ENCODE measurements around the gene ERN2. TPM values are rescaled to one million over a fixed set of nuclear protein-coding genes. Genes with fewer than 3 reads are reported as not detected.

Gene ERN2
- total RNA-seq, 1 experiment from 2014 or later, result 3.9 TPM

GRCh38 chr16:23734176-23734893, 21.3 kb upstream of the ERN2 start:
- H3K4me2 ChIP-seq, result no peak overlapping the region
- H3K4me1 ChIP-seq (replicated peaks; ENCODE audit: insufficient read depth), result peaks cover 8% of the 10 kb centered on the region; the same call in 1 of the 2 replicates
- no peaks in the 10 kb centered on the region for H3K9me3 ChIP-seq (ENCODE audit: insufficient read depth, low read depth)
- no peaks in the 10 kb centered on the region for H3F3A ChIP-seq (ENCODE audit: insufficient read depth, low read depth)
- ChIA-PET POLR2A (ENCODE audit: unreplicated experiment) (no interaction called here), CTCF (interaction anchor here (0.6 kb wide), 1 partner anchor 1007 kb away, joined by 3 read pairs; no protein-coding TSS in a partner anchor)
- no peak overlapping the region for H3K27ac ChIP-seq
- H3K79me2 ChIP-seq (ENCODE audit: low read depth), result no peaks in the 10 kb centered on the region
- DNase-seq, result no peak
- H4K20me1 ChIP-seq (ENCODE audit: insufficient read depth), result no peaks in the 10 kb centered on the region
- H3K27me3 ChIP-seq (ENCODE audit: insufficient read depth, low read depth), result peaks cover 23% of the 10 kb centered on the region
- H3K36me3 ChIP-seq (ENCODE audit: low read depth), result no peaks in the 10 kb centered on the region
- intact Hi-C loops (cut with micrococcal nuclease; ENCODE audit: unreplicated experiment), result no loop called here
- H3K9me2 ChIP-seq (ENCODE audit: insufficient read depth), result no peaks in the 10 kb centered on the region
- TF ChIP-seq, protein P1, sequence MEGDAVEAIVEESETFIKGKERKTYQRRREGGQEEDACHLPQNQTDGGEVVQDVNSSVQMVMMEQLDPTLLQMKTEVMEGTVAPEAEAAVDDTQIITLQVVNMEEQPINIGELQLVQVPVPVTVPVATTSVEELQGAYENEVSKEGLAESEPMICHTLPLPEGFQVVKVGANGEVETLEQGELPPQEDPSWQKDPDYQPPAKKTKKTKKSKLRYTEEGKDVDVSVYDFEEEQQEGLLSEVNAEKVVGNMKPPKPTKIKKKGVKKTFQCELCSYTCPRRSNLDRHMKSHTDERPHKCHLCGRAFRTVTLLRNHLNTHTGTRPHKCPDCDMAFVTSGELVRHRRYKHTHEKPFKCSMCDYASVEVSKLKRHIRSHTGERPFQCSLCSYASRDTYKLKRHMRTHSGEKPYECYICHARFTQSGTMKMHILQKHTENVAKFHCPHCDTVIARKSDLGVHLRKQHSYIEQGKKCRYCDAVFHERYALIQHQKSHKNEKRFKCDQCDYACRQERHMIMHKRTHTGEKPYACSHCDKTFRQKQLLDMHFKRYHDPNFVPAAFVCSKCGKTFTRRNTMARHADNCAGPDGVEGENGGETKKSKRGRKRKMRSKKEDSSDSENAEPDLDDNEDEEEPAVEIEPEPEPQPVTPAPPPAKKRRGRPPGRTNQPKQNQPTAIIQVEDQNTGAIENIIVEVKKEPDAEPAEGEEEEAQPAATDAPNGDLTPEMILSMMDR (conservative IDR thresholded peaks at IDR 0.05), result no peak
- TF ChIP-seq EZH2 (IDR thresholded peaks at IDR 0.05; ENCODE audit: low read depth), result no peak
- no peak overlapping the region for H2AFZ ChIP-seq
- BruUV-seq (replicated peaks), result no TSS peak
- H3K4me3 ChIP-seq, result no peak overlapping the region

DNA sequence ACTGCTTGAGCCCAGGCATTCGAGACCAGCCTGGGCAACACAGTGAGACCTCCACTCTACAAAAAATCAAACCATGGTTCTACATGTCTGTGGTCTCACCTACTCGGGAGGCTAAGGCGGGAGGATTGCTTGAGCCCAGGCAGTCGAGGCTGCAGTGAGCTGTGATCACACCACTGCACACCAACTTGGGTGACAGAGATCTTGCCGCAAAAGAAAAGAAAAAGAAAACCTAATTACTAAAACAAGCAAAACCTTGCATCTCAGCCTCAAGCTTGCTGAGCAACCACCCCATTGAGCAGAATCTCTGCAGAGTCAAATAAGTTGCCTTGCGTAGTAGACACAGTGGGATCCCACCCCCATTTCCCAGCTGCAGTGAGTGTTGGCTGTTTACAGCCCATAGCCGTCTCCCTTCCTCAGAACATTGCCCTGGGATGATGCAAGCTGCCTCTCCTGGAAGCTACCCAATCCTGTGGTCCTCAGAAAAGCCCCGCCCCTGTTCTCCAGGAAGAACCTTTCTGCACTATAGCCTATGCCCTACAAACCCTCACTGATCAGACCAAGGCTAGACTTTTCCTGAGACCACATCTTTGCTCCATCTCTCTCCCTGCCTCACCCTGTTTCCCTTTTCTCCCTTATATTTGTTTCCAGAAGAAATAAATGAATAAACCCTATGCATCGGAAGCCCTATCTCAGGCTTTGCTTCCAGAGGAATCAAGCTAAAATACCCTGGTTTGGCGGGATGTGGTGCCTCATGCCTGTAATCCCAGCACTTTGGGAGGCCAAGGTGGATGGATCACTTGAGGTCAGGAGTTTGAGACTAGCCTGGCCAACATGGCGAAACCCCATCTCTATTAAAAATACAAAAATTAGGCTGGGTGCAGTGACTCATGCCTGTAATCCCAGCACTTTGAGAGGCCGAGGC, 16.7 kb upstream of the ERN2 start:
- peaks cover 8% of the 10 kb centered on the region; the same call in 1 of the 2 replicates for H3K4me1 ChIP-seq (replicated peaks; ENCODE audit: insufficient read depth)
- H3K27ac ChIP-seq, result no peak overlapping the region
- H3K4me2 ChIP-seq, result peak overlapping the region; percentile 55
- POLR2A ChIA-PET (ENCODE audit: unreplicated experiment), result no interaction called here
- H3K9me2 ChIP-seq (ENCODE audit: insufficient read depth), result no peaks in the 10 kb centered on the region
- DNase-seq, result peak; percentile 37 to 55
- H3K79me2 ChIP-seq (ENCODE audit: low read depth), result no peaks in the 10 kb centered on the region
- no TSS peak for BruUV-seq (replicated peaks)
- H3K9me3 ChIP-seq (ENCODE audit: insufficient read depth, low read depth), result no peaks in the 10 kb centered on the region
- CTCF ChIA-PET, result interaction anchor here (0.5 to 0.7 kb wide), 3 partner anchors 44 to 75 kb away, joined by 4 to 8 read pairs (median 8); no protein-coding TSS in a partner anchor
- H3K36me3 ChIP-seq (ENCODE audit: low read depth), result no peaks in the 10 kb centered on the region
- H3K4me3 ChIP-seq, result no peak overlapping the region
- TF ChIP-seq, protein P1 (conservative IDR thresholded peaks at IDR 0.05), result no peak
- no peak for TF ChIP-seq EZH2 (IDR thresholded peaks at IDR 0.05; ENCODE audit: low read depth)
- H3K27me3 ChIP-seq (ENCODE audit: insufficient read depth, low read depth), result no peaks in the 10 kb centered on the region
- no peaks in the 10 kb centered on the region for H4K20me1 ChIP-seq (ENCODE audit: insufficient read depth)
- intact Hi-C loops (cut with micrococcal nuclease; ENCODE audit: unreplicated experiment), result loop anchor here (2.0 kb wide), 1 partner anchor 51 kb away; the partner anchor contains the start of gene PLK1
- peak overlapping the region; percentile 64; the same call in 1 of the 2 replicates for H2AFZ ChIP-seq
- no peaks in the 10 kb centered on the region for H3F3A ChIP-seq (ENCODE audit: insufficient read depth, low read depth)

DNA sequence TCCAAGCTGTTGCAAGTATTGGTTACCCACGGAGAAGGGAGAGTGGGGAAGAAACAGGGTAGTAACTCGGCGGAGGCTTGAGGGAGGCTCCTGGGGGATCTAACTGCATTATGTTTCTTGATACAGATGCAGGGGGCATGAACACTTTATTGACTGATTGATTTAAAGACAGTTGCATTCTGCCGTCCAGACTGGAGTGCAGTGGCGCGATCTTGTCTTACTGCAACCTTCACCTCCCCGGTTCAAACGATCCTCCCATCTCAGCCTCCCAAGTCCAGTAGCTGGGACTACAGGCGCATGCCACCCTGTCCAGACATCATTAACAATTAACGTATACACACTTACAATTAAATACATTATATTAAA, 15.1 kb upstream of the ERN2 start:
- BruUV-seq (replicated peaks), result no TSS peak
- no peaks in the 10 kb centered on the region for H4K20me1 ChIP-seq (ENCODE audit: insufficient read depth)
- ChIA-PET POLR2A (ENCODE audit: unreplicated experiment) (no interaction called here), CTCF (interaction anchor here (1.2 kb wide), 1 partner anchor 50 kb away, joined by 5 read pairs; the partner anchor contains the start of gene PLK1)
- no peaks in the 10 kb centered on the region for H3K79me2 ChIP-seq (ENCODE audit: low read depth)
- no peaks in the 10 kb centered on the region for H3K9me2 ChIP-seq (ENCODE audit: insufficient read depth)
- no peaks in the 10 kb centered on the region for H3K36me3 ChIP-seq (ENCODE audit: low read depth)
- no peaks in the 10 kb centered on the region for H3F3A ChIP-seq (ENCODE audit: insufficient read depth, low read depth)
- H3K4me3 ChIP-seq, result no peak overlapping the region
- no peak overlapping the region for H3K27ac ChIP-seq
- TF ChIP-seq, protein P1 (conservative IDR thresholded peaks at IDR 0.05), result peak; percentile 44; the same call in 1 of the 2 replicates
- no peak for TF ChIP-seq EZH2 (IDR thresholded peaks at IDR 0.05; ENCODE audit: low read depth)
- intact Hi-C loops (cut with micrococcal nuclease; ENCODE audit: unreplicated experiment), result loop anchor here (2.0 kb wide), 1 partner anchor 49 kb away; the partner anchor contains the start of gene PLK1
- H3K9me3 ChIP-seq (ENCODE audit: insufficient read depth, low read depth), result no peaks in the 10 kb centered on the region
- peak overlapping the region; percentile 53; the same call in 1 of the 2 replicates for H3K4me2 ChIP-seq
- peaks cover 8% of the 10 kb centered on the region; the same call in 1 of the 2 replicates for H3K4me1 ChIP-seq (replicated peaks; ENCODE audit: insufficient read depth)
- no peak overlapping the region for H2AFZ ChIP-seq
- DNase-seq, result no peak
- H3K27me3 ChIP-seq (ENCODE audit: insufficient read depth, low read depth), result no peaks in the 10 kb centered on the region

Data from PC-9 (cell line).